Body of pancreas (tissue), 4 donors: Measurements from ENCODE around the gene CENPH.

Experiments
- CTCF ChIP-seq, 7 experiments: fragments of 450-650 bp in 4 of 7; fragments of 200-600 bp in 3 of 7; sonication (generic) in 3 of 7; IDR thresholded peaks; one replicate each; pipeline ENCODE4 v1.5.1; 2016 to 2019; ENCODE audit warnings: antibody characterized with exemption in 7 of 7
- POLR2A ChIP-seq, 3 donors: fragments of 450-650 bp; IDR thresholded peaks; one replicate each; pipeline ENCODE4 v1.6.1; 2016; ENCODE audit warnings: antibody characterized with exemption in 3 of 3, mild to moderate bottlenecking in 2 of 3

GRCh38 chr5:69242215-69242927, 53.0 kb downstream of the CENPH start:
- TF ChIP-seq CTCF (IDR thresholded peaks at IDR 0.05) (no peak), POLR2A (IDR thresholded peaks at IDR 0.05) (no peak)
